GM18867 (cell line): Measurements from ENCODE around the gene CD47.

Experiments used
- ATAC-seq: cut with Tn5 transposase; IDR thresholded peaks from one replicate; pipeline ENCODE4 v1.9.1; 2021; ENCODE audit warnings: mild to moderate bottlenecking, moderate library complexity; ENCODE audit not compliant: unreplicated experiment

Gene CD47

GRCh38 chr3:108092501-108092900 is 1.7 kb upstream of the CD47 start:
- no peak for ATAC-seq

DNA sequence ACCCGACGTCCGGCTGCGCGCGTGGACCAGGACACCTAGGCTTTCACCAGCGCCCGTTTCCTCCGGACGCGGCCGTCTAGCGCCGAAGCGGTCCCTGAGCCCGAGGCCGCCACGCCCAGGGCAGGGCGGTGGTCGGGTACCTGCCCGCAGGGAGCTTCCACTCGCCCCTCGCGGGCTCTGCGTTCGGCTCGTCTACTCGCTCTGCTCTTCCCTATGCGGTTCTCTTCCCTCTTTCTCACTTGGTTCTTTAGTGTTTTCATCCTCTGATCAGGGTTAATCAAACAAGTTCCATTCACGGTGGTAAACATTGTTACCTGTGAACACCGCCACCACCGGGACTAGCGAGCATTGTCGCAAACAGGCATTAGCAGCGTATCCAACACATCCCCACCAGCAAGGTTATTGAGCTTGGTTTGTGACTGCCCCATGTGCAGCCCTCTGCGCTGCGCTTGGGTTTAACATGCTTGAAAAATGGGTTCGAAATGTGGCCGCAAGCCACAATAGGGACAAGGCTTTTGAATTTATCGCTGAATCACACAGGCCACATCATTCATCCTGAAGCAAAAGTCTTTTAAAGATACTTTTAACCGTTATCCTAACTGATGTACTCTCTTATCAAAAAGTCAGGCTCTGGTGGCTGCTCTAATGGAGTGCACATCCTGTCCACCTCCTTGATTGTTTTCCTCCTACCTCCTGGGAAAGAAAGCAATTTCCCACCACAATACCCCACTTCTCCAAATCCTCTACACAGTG is 843 bp upstream of the CD47 start:
- ATAC-seq = no peak

DNA sequence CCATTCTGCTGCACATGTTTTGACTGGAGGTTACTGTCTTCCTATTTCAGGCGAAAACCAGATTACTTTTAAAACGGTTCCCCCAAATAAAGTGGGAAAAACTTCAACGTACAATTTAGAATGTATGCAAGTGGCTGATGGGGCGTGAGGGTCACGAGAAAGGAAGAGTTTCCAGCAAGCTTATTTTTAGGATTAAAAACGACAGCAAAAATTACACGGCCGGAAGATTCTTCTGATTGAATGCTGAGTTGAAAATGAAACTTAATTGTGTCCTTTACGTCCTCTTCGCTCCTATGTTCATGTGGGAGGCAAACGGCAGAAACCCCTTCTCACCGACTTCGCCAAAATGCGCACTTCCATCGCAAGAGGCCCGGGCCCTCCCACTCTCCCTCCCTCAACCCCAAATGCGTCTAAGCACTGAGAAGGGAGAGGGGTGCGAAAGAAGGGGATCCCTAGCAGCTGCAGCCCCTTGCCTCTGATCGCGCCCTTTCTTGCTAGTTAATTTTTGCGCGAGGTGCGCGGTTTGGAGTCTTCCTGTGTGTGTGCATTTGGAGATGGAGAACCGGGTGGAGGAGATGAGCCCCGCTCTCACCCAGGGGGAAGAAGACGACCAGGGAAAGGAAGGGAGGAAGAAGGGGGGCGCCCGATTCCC is 656 bp downstream of the CD47 start:
- ATAC-seq = peak; percentile 20

DNA sequence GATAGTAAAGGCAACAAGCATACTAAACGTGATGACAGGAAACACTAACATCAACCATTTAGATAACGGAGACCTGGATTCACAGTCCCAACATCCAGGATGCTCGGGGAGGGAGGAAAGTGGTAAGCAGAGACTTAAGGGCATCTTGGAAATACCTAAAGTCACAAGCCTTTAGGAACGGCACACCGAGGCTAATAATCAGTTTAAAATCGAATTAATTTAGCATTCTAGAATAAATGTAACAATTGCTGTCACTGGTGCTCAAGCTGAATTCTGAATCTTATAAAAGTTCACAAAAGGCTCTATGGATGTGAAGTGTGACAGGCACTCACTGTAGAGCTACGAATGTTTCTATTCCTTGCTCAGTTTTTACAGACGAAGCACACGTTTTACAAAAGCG is 1.3 kb downstream of the CD47 start:
- ATAC-seq = no peak

DNA sequence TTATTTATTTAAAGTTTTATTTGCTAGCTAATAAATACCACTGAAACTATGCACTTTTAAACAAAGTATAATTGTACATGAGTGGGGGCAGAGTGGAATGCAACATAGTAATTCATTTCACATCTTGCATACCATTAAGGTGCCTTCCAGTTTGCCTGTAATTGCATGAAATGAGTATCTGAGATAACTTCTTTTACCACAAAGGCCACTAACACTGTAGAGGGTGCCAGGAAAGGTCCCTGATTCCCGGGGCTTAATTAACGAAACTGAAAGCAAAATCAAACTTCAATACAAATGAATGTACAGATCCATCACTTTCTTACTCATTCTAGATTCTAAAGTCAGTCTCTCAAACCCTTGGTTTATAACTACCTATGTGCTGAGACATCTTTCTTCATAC is 2.1 kb downstream of the CD47 start:
- ATAC-seq = peak; percentile 38

DNA sequence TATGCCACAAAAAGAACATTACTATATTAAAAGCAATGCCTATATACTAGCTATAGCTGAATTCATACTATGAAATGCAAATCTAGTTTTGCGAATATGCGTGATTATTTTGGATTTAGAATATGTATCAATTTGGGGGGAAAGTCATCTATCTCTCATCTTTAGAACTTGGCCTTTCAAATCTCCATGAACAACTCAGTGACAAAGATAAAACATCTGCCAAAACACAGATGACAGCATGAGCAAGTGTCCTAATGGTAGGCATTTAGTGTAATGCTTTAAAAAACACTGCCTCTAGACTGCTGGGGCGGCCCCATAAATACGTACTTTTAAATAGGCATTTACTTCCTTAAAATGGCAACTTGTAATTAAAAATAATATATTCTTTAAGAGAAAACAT is 2.7 kb downstream of the CD47 start:
- ATAC-seq = no peak

DNA sequence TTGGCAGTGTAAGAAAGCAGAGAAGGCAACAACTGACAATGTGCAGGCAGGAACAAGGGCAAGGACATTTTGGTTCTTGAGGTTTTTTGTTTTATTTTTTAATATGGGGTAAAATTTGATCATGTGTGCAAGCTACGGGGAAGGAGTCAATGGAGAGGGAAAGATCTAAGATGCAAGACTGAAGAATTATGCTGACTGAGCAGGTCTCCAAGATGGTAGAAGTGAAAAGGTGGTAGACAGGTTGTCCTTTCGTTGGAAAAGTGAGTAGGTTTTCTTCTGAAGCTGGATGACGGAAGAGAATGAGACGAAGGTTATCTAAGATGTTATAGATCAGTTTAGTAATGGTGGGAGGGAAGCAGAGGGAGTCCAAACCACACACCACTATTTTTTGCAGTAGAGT is 4.2 kb downstream of the CD47 start:
- ATAC-seq = no peak

- ATAC-seq = no peak
These were observed 5.0 kb downstream of the CD47 start for GRCh38 chr3:108085810-108086350.

DNA sequence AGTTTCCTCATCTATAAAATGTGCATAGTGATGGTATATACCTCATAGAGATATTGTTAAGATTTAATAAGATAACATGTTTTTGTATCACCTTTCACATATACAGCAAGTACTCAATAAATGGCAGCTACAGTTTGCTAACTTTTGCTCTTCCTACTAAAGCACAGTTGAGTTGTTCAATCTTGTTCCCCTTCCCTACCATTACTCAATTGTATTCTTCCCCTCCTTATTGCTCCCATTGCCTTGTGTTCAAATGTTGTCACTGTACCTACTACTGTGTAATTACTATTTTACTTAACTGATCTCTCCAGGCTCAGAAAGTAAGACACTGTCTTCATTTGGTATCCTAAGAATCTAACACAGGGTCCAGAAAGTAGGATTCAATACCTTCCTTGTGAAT is 5.5 kb downstream of the CD47 start:
- no peak for ATAC-seq

DNA sequence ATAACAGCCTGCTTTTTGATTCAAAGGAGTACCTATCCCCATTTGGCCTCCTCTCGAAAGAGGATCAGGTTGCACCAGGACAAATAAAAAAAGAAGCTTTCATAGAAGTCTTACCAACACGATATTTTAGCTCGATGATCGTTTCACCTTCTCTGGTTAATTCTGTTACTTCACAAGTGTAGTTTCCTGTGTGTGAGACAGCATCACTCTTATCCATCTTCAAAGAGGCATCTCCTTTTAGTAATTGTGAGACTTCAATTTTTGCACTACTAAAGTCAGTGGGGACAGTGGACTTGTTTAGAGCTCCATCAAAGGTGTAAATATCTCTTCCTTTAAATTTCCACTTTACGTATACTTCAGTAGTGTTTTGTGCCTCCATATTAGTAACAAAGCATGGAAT is 11.0 kb downstream of the CD47 start:
- no peak for ATAC-seq

DNA sequence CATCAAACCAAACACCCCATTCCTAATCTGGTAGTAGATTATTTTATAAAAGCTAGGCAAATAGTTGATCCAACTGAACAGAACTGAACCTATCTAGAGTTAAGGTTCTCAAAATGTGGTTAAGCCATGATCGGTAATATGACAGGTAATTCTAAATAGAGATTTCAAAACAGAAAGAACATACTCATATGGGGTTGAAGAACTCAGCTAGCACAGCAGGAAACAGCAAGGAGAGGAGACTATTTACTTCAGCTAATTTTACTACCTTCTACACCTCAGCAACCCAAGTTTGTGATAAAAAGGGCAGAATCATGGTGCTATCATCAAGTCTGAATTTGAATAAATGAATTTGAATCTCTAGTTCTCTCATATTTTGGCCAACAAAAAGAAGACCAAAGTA is 11.8 kb downstream of the CD47 start:
- ATAC-seq = peak; percentile 66

DNA sequence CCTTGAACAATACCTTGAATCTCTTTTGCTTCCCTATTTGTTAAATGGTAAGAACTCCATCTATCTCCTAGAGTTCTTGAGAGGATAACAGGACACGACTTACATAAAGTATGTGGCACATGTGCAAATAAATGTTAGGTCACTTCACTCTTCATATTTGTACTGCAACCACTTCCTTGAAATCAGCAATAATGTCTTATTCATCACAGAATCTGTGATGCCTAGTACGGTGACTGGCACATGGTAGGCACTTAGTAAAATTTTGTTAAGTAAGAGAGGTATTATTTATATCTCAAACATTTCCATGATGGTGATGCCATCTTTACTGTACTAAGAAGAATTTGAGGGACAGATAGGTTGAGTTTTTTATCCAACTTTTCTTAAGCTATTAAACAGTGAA is 14.3 kb downstream of the CD47 start:
- no peak for ATAC-seq

- no peak for ATAC-seq
These were observed 16.9 kb downstream of the CD47 start for GRCh38 chr3:108073764-108074431.

GRCh38 chr3:108071368-108071767 is 19.5 kb downstream of the CD47 start:
- no peak for ATAC-seq

- no peak for ATAC-seq
These were observed 20.5 kb downstream of the CD47 start for GRCh38 chr3:108070356-108070755.

GRCh38 chr3:108067768-108068167 is 23.1 kb downstream of the CD47 start:
- no peak for ATAC-seq

GRCh38 chr3:108065096-108065495 is 25.7 kb downstream of the CD47 start:
- no peak for ATAC-seq

- ATAC-seq = no peak
These were observed 26.4 kb downstream of the CD47 start for GRCh38 chr3:108064293-108064887.

DNA sequence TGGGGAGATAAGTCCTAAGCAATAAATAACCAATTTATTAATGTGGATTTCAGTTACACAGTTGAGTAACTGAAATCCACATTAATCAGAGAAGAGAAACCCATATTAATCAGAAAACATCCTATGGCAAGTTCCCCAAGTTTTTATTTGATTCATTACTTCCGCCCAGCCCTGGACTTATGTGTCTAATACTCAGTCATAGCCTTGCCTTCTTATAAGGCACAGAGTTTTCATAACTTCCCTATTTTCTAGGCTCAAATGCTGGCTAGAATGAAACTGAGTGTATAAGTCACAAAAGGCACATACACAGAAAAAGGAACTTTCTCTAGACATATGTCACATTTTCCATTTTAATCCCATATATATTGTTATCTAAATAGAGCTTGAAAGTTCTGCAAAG is 28.8 kb downstream of the CD47 start:
- ATAC-seq = no peak

DNA sequence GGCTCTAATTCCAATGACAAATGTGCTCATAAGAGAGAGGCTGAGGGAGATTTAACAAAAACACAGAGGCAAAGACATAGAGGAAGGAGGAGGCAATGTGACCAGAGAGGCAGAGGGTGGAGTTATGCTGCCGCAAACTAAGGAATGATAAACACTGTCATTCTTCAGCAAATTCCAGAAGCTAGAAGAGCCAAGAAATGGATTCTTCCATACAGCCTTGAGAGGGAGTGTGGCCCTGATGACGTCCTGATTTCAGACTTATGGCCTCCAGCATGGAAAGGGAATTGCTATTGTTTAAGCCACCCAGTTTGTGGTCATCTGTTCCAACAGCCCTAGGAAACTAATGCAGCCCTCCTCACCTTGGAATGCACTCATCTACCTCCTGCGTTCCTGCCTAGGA is 30.5 kb downstream of the CD47 start:
- no peak for ATAC-seq

DNA sequence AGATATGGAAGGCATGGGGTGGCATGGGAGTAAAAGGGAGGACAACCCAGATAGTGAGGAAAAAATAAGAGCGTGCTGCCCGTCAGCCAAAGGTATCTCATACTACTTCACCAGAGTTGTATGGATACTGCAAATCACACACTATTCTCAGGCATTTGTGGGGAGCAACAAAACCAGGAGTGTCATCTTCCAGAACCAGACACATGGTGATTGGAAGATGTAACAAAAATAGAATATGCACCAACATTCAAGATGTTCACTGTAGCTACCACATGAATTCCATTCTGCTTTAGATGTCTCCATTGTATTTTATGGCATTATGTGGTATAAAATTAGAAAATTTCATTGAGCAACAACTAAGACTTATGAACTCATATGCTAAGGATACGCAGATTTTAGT is 34.9 kb downstream of the CD47 start:
- ATAC-seq = no peak

- ATAC-seq = no peak
These were observed 35.9 kb downstream of the CD47 start for GRCh38 chr3:108054935-108055334.
